GM21825 (cell line): ENCODE measurements around the gene ISM2.
"Not testable (repeated sequence)": the region's sequence is repeated elsewhere in the genome, so short reads cannot be mapped to it uniquely, and the experiment has no call there.

Source experiments
- ATAC-seq: cut with Tn5 transposase; IDR thresholded peaks from one replicate; pipeline ENCODE4 v1.9.1; 2021; ENCODE audit warnings: mild to moderate bottlenecking, moderate library complexity; ENCODE audit not compliant: unreplicated experiment

ISM2 gene

DNA sequence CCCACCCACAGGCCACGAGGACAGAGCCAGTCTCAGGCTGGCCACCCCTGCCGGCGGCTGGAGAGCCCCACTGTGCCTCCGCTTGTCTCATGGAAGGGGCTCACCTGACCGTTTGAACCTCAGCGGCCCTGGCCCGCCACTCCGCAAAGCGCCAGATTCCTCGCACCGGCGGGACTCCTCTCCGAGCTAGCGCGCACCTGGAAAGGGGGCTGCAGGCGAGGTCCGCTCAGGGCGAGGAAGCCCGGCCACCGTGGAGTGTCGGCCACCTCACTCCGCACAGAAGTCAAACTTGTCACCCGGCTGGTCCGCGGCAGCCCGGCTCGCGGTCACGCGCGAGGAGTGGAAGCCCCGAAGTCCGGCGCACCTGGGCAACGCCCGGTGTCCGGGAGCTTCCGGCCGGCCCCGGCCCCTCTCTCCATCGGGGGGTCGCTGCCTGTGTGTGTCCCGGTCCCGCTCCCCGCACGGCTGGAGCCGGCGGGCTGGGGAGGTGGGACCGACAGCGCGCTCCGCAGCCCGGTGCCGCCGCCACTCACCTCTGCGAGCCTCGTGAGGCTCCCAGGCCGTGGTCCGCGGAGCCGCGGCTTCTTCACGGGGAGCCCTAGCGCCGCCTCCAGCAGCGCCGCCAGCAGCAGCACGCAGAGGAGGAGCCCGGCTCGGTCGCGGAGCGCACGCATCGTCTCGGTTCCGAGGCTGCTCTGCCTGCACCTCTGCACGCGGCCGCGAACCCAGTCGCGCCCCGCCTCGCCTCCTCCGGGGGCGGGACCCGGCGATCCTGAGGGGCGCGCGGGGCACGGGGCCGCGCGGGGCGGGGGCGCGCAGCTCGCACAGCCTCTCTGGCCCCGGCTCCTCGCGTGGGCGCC, at the start of gene ISM2:
ISM2 (minus strand) TSS at position 697 of the 860 bp plus-strand sequence; CDS start at position 674, 23 bp downstream.
- peak; percentile 51 for ATAC-seq

DNA sequence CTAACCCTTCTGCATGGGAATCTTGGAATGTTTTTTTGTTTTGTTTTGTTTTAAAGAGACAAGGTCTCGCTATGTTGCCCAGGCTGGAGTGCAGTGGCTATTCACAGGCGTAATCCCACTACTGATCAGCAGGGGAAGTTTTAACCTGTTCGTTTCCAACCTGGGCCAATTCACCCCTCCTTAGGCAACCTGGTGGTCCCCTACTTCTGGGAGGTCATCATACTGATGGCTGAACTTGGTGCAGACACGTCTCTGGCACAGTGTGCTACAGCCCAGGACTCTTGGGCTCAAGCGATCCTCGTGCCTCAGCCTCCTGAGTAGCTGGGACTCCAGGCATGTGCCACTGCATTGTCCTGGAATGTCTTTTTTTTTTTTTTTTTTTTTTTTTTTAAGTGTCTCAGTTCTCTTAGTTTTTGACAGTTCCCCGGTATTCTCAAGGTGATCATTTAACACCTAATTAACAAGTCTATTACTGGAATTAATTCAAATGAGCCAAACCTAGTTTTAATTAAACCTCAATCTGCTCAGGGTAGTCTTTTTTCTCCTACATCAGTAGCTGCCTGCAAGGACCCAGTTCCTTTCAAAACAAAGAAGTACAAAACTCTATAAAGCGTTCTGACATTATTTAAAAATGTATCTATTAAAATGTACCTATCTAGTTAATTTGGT, 49.0 kb upstream of the ISM2 start:
- no peak for ATAC-seq

DNA sequence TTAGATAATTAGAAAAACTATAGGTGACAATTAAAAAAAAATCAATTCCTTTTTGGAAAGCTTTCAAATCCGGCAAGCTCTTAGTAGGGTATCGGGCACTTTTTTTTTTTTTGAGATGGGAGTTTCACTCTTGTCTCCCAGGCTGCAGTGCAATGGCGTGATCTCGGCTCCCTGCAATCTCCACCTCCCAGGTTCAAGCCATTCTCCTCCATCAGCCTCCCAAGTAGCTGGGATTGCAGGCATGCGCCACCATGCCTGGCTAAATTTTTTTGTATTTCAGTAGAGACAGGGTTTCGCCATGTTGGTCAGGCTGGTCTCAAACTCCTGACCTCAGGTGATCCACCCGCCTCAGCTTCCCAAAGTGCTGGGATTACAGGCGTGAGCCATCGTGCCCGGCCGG, 46.6 kb upstream of the ISM2 start:
- ATAC-seq, result not testable (repeated sequence)

DNA sequence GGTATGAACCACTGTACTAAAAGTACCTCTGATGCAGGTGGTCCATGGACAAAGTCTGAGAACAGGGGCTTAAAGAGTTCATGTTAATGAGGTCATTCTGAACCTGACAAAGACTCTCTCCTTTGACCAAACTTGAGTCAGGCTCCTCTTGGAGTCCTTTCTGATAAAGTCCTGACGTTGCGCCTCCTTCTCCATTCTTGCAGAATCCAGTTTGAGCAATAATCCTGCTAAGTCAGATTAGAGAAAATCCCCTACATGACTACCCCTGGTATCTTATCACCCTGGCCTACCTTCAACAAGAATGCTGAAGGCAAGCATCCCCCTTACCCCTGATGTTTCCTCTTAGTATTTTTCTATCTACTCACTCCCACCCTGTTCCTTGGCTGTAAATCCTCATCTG, 46.0 kb upstream of the ISM2 start:
- ATAC-seq, result no peak

DNA sequence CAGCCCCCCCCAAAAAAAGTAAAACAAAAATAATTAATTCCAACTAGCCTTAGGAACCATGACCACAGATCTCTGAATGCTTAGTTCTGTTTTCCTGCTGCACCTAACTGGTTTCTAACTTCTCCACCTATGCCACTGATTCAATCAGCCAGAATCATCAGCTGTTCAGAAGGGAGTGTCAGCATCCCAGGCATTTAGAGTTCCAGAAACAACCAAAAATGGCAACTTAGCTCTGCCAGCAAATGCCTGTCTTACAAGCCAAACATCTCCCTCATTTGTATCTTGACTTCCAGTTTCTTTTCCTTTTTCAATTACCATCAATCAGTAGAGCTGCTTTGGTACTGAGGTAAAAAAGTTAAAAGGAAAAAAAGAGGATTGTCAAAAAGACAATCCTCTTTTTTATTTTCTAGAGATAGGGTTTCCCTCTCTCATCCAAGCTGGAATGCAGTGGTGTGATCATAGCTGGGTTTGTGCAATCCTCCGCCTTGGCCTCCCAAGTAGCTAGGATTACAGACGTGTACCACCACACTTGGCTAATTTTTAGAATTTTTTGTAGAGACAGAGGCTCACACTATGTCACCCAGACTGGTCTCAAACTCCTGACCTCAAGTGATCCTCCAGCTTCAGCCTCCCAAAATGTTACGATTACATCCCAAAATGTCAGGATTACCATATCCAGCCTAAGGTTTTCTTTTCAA, 45.2 kb upstream of the ISM2 start:
- no peak for ATAC-seq

DNA sequence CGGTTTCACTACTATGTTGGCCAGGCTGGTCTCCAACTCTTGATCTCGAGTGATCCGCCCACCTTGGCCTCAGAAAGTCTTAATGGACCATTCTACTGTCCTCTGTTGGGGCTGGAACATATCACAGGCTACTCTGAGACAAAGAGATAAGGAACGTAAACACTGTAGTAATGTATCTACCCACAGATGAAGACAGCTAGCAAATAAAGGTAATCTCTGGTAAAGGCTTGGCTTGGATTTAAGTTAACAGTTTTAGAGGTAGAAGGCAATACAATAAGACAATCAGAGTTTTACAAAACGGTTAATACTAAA, 44.6 kb upstream of the ISM2 start:
- no peak for ATAC-seq

DNA sequence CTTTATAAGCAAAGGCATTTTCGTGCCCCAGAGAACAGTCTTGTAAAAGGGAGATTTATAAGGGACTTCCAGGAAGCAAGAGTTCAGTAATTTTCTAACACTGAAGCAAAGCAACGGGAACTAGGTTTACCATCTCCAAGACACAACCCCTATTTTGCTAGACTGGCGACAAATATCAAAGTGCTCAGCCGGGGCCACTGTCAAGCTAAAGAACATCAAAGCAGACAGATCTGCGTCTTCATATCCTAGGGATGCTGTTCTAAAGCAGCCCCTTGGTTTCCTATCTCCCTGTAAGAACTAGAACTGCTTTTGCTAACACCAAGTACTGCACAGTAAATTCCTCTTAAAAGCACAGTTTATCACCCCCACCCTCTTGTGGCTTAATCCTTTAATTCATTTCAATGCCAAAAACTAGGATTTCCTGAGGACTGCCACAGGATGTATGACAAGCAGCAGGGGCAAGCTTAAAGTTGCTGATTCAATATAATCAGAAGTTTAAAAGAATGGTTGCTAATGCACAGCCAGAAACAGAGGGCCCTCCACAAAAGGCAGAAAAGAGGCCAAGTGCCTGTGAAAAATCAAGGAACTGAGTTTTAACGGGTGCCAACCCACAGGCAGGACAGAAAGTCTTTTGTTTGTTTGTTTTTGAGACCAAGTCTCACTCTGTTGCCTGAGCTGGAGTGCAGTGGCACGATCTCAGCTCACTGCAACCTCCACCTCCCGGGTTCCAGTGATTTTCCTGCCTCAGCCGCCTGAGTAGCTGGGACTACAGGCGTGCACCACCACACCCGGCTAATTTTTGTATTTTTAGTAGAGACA, 44.0 kb upstream of the ISM2 start:
- ATAC-seq, result no peak

DNA sequence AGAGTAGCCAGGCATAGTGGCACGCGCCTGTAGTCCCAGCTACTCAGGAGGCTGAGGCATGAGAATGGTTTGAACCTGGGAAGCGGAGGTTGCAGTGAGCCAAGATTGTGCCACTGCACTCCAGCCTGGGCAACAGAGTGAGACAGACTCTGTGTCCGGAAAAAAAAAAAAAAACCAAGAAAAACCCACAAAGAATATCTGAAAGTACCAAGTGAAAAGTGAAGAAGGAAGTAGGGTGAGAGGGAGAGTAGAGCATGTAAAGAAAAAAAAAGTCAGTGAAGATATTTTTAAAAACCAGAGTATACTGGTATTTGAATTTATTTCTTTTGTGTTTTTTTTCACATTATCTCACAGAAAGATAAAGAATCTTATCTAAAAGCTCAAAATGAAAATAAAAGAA, 43.3 kb upstream of the ISM2 start:
- ATAC-seq, result no peak

DNA sequence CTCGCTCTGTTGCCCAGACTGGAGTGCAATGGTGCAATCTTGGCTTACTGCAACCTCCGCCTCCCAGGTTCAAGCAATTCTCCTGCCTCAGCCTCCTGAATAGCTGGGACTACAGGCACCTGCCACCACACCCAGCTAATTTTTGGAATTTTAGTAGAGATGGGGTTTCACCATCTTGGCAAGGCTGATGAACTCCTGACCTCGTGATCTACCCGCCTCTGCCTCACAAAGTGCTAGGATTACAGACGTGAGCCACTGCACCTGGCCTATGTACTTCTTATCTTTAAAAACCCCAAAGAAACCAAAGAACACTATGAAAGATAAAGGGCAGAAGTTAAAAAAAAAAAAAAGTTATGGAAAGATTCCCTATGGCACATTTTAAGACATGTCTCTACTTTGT, 38.3 kb upstream of the ISM2 start:
- not testable (repeated sequence) for ATAC-seq

DNA sequence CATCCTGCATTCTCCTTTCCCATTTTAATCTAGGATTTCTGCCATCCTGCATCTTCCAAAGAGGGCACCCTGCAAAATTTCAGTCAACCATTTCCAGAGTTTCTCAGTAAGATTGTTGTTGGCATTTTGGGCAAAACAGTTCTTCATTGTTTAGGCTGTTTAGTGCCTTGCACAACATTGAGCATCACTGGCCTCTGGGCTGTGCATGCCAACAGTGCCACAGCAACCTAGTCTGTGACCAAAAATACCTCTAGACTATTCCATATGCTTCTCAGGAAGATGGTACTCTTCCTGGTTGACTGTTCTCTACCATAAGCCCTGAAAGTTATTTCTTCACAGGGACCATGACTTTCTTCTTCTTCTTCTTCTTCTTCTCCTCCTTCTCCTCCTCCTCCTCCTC, 32.5 kb upstream of the ISM2 start:
- no peak for ATAC-seq

DNA sequence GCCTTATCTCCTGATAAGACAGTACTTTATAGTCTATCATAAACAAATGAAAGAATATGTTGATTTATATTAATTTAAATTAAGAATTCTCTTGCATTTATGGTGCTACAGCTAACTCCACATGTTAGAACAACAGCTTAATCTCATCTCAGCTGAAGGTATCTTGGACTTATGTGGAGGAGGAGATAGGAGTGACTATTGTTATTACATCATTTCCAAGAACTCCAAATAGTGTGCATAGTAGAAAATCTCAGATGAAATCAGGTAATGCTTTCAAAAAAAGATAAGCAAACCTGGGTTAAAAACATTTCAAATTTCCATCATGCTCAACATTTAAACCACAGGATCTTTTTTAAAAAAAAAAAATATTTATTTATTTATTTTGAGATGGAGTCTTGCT, 31.3 kb upstream of the ISM2 start:
- no peak for ATAC-seq

DNA sequence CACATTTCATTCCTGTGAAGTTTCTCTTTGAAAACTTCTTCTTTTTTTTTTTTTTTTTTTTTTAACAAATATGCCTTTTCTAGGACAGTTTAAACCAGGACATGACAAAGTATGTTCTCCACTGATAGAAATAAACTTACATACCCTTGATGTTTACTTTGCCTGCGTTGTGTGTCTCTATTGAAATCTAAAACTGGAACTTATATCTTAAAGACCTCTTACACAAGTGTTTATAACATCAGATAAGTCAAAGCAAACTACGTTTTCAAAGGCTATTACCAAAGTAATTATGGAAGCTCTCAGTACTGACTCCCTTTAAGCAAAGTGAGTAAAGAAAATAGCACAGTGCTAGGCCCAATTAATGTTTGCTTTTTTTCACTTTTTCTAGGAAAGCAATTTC, 30.6 kb upstream of the ISM2 start:
- no peak for ATAC-seq

DNA sequence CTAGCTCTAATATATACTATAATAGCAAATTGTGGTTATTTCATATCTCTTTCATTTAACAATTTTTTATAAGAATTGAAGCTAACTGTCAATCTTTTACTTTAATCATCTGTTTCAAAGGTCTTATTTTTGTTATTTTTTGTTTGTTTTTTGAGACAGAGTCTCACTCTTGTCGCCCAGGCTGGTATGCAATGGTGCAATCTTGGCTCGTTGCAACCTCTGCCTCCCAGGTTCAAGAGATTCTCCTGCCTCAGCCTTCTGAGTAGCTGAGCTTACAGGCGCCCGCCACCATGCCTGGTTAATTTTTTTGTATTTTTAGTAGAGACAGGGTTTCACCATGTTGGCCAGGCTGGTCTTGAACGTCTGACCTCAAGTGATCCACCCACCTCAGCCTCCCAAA, 30.1 kb upstream of the ISM2 start:
- not testable (repeated sequence) for ATAC-seq

DNA sequence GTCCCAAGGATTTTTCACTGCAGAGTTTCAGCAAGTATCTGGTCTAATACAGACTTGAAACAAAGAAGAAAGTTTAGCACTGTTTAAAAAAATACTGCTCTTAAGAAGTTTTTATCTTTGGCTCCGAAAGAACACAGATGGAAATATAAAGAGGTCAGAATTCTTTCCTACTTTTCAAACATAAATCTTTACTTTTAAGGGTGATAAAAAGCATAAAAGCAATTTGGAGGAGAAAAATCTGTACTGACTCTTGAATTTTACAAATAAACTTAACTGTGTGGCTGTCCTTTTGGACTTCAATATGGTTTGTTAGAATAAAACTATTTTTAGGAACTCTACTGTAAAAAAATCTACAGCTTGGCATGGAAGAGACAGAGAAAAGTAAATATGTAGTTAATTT, 27.6 kb upstream of the ISM2 start:
- no peak for ATAC-seq

DNA sequence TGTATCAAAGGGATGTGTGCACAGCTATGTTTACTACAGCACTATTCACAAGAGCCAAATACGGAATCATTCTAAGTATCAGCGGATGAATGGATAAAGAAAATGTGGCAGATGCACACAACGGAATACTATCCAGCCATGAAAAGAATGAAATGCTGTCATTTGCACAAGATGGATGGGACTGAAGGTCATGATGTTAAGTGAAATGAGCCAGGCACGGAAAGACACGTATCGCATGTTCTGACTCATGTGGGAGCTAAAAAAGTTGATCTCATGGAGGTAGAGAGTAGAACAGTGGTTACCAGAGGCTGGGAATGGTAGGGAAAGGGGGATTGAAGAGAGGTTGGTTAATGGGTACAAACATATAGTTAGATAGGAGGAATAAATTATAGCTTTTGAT, 25.9 kb upstream of the ISM2 start:
- no peak for ATAC-seq

DNA sequence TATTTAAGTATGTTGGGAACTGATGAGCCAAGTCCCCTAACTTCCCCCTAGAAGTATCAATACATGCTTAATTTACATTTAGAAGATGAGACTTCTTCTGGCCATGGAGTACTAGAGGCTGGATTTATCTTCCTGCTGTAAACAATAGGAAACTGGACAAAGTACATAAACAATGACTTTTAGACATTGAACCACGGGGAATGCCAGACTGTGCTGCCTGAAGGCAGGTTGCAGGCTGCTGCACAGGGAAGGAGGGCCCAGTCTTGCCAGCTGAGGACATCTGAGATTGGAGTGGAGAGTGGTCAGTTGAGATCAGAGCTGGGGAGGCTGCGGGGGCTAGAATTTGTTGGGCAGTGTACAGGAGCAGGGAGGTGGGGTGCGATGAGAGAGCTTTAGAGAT, 24.5 kb upstream of the ISM2 start:
- ATAC-seq, result no peak

DNA sequence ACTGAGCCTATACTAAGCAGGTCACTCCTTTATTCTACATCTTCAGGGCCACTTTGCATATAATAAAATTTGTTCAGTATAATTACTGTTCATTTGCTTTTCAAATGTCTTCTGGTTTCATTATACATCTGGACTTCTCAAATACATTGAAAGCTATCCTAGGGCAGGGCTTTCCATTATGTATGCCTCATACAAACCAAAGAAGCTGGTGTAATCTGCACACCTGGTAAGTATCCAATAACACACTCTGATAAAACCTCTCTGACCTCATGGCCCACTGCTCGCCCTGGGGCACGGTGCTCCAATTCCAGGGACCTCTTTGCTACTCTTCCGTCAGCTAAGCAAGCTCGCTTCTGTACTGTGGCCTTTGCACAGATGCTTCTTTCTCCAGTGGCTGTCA, 21.9 kb upstream of the ISM2 start:
- no peak for ATAC-seq

DNA sequence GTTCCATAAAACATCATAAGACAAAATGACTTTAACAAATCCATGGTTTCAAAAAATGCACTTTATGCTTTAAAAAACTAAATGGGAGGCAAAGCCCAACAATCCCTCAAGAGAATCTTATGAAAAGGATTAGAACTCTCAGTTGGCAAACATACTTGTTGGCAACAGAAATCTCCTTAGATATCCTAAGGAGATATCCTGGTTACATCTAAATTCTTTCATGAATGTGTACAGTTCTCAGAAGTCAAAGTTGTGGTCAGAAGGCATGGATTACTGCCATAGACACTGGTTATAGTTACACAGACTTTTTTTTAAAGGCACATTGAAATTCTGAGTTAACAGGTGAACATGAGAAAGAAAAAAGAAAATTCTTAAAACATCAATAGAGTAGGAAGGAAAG, 17.5 kb upstream of the ISM2 start:
- no peak for ATAC-seq

DNA sequence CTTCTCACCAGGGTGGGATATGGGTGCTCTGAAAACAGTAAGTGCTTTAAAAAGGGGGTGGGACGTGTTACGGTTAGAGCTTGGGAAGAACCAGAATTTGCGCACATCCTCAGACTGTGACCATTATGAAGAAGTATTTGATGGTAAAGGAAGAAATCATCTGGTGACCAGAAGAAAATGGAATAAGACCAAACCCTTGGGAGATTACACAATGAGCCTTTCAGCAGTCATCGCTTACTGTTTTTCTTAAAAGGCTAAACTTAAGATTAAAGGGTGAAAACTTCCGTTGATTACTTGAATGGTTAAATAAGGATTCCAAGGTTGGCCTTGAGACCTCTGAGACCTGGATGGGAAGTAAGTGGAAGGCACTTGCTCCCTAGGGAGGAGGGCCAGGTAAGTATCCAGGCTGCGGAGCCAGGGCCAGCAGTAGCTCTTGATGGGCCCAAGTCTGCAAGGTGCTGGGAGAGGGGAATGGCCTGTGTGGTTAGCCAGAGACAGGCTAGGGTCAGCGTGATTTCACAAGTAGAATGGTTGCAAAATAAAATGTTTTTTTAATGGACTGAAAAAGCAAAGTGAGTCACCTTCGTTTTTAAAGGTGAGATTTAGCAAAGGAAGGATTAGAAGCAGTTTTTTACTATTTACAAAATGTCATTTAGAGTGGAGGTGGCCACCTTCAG, 13.0 kb upstream of the ISM2 start:
- ATAC-seq, result no peak

DNA sequence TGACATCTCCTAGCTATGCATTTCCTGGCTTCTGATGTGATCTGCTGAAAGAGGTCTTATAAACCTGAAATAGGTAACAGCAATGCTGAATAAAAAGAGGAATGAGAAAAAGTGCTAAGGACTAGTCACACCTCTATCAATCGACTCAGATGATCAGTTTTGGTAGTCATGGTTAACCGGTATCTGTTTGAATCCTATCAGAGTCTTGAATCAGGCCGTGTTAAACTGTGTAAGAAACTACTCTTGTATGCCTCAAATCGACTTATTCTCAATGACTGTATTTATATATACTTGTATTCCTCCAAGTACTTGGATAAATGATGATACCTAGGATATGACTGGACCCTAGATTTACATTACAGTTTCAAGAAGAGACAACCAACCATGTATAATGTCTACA, 10.8 kb upstream of the ISM2 start:
- no peak for ATAC-seq

DNA sequence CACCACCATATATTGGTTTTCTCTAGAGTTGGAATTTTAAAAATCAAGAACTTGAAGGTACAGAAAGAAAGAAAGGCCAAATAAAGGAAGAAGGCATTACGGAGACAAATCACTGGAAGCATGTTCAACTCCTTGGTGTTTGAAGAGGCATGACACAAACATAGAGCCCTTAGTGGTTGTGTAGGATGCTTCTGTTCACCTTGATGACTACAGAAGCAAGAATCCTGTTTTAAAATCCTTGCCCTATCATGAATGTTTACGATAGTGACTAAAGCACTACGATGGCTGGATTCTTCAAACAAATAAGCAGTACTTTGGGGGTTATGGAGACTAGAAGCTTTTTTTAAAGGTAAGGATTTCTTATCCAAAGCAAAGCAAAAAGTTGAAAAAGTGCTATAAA, 10.3 kb upstream of the ISM2 start:
- no peak for ATAC-seq
